Trophoblast cell (in vitro differentiated cells and primary cell): ENCODE results near the gene C7orf25.
A peak's percentile ranks its signal among the peaks of the same experiment; 100 is the strongest.

Experiments
- DNase-seq, 2 donors: peaks; one replicate each; pipeline ENCODE4 v3.0.0-alpha.2; 2016
- H2AFZ ChIP-seq: 2 replicates; pipeline ENCODE4 v1.6.1; 2013; ENCODE audit warnings: low read length, moderate library complexity, mild to moderate bottlenecking; ENCODE audit not compliant: insufficient read depth, poor library complexity
- H2AK5ac ChIP-seq: 2 replicates; pipeline ENCODE4 v1.6.1; 2013; ENCODE audit warnings: mild to moderate bottlenecking, low read length
- H2BK120ac ChIP-seq: 2 replicates; pipeline ENCODE4 v1.6.1; 2013; ENCODE audit warnings: low read length, mild to moderate bottlenecking, moderate library complexity; ENCODE audit not compliant: insufficient read depth, poor library complexity
- H2BK12ac ChIP-seq: 2 replicates; pipeline ENCODE4 v1.6.1; 2013; ENCODE audit warnings: mild to moderate bottlenecking, low read length, moderate library complexity
- H2BK5ac ChIP-seq: 2 replicates; pipeline ENCODE4 v1.6.1; 2013; ENCODE audit warnings: low read length, low read depth, moderate library complexity, mild to moderate bottlenecking; ENCODE audit not compliant: poor library complexity
- H3K14ac ChIP-seq: 2 replicates; pipeline ENCODE4 v1.6.1; 2013; ENCODE audit warnings: mild to moderate bottlenecking, low read length
- H3K18ac ChIP-seq: 2 replicates; pipeline ENCODE4 v1.6.1; 2013; ENCODE audit warnings: mild to moderate bottlenecking, low read length
- H3K23ac ChIP-seq: 2 replicates; pipeline ENCODE4 v1.6.1; 2013; ENCODE audit warnings: low read length
- H3K27ac ChIP-seq: 2 replicates; pipeline ENCODE4 v1.5.1; 2013; ENCODE audit warnings: low read depth, mild to moderate bottlenecking, inconsistent platforms, low read length, moderate library complexity
- H3K27me3 ChIP-seq: 2 replicates; pipeline ENCODE4 v1.6.1; 2013; ENCODE audit warnings: inconsistent platforms, mild to moderate bottlenecking, low read length, moderate library complexity; ENCODE audit not compliant: insufficient read depth
- H3K36me3 ChIP-seq, 2 experiments: 1 replicate in 1 of 2; 2 replicates in 1 of 2; pipeline ENCODE4 v1.6.1; 2013; ENCODE audit warnings: low read length in 2 of 2, mild to moderate bottlenecking in 2 of 2, moderate library complexity in 1 of 2; ENCODE audit not compliant: insufficient read depth in 2 of 2, control insufficient read depth in 1 of 2
- H3K4ac ChIP-seq: 2 replicates; pipeline ENCODE4 v1.6.1; 2013; ENCODE audit warnings: low read depth, mild to moderate bottlenecking, low read length, moderate library complexity
- H3K4me1 ChIP-seq, 2 experiments: 1 replicate in 1 of 2; 2 replicates in 1 of 2; pipeline ENCODE4 v1.6.1; 2013; ENCODE audit warnings: low read length in 2 of 2, mild to moderate bottlenecking in 2 of 2, moderate library complexity in 1 of 2; ENCODE audit not compliant: insufficient read depth in 2 of 2, control insufficient read depth in 1 of 2
- H3K4me2 ChIP-seq: 2 replicates; pipeline ENCODE4 v1.6.1; 2013; ENCODE audit warnings: inconsistent platforms, mild to moderate bottlenecking, low read length, moderate library complexity
- H3K4me3 ChIP-seq: 2 replicates; pipeline ENCODE4 v1.5.1; 2013; ENCODE audit warnings: mild to moderate bottlenecking, low read depth, low read length, inconsistent platforms
- H3K79me1 ChIP-seq: one replicate; pipeline ENCODE4 v1.6.1; 2013; ENCODE audit warnings: low read length
- H3K79me2 ChIP-seq: 2 replicates; pipeline ENCODE4 v1.6.1; 2013; ENCODE audit warnings: low read length, mild to moderate bottlenecking; ENCODE audit not compliant: control insufficient read depth, insufficient read depth, poor library complexity
- H3K9ac ChIP-seq: 2 replicates; pipeline ENCODE4 v1.6.1; 2013; ENCODE audit warnings: mild to moderate bottlenecking, low read length
- H3K9me3 ChIP-seq: 2 replicates; pipeline ENCODE4 v1.6.1; 2013; ENCODE audit warnings: low read depth, mild to moderate bottlenecking, control low read depth, inconsistent platforms, low read length; ENCODE audit not compliant: insufficient read depth
- H4K12ac ChIP-seq: 2 replicates; pipeline ENCODE4 v1.6.1; 2013; ENCODE audit warnings: low read depth, mild to moderate bottlenecking, low read length, moderate library complexity
- H4K8ac ChIP-seq: 2 replicates; pipeline ENCODE4 v1.6.1; 2013; ENCODE audit warnings: low read depth, mild to moderate bottlenecking, low read length, moderate library complexity
- H4K91ac ChIP-seq: one replicate; pipeline ENCODE4 v1.6.1; 2013; ENCODE audit warnings: low read depth, mild to moderate bottlenecking, low read length, moderate library complexity
- WGBS: extraction: QIAGEN DNeasy Blood & Tissue Kit; methylation state at CpG from one replicate; pipeline ENCODE4 v1.1.7; 2013; ENCODE audit warnings: missing lambda C conversion rate; ENCODE audit not compliant: insufficient read length, insufficient coverage; ENCODE audit errors: extremely low coverage; 5-methylcytosine and 5-hydroxymethylcytosine counted together

C7orf25 gene

DNA sequence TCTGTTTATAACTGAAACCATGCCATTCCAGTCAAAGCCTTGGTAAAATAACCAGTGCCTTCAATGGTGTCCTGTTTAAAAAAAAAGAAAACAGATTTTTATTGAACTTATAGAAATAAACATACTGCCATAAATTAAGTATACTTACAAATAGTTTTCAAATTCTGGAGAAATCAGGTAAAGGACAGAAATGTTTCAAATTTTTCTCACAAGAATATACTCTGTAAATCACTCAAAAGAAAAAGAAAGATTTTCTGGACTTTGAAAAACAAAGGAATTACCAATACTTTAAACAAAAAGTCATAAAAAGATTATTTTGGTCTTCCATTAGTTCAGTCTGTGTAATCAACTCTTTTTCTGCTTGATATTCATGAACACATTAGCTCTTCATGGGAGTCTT is 44.2 kb upstream of the C7orf25 start:
- H3K9me3 ChIP-seq, result no peaks in the 10 kb centered on the region
- H2AFZ ChIP-seq, result no peak overlapping the region
- no peak overlapping the region for H3K4ac ChIP-seq
- H4K12ac ChIP-seq, result no peak overlapping the region
- no peak overlapping the region for H3K9ac ChIP-seq
- H3K79me2 ChIP-seq, result no peaks in the 10 kb centered on the region
- no peak overlapping the region for H3K23ac ChIP-seq
- no peaks in the 10 kb centered on the region for H3K4me1 ChIP-seq
- H3K27ac ChIP-seq, result no peak overlapping the region
- H2AK5ac ChIP-seq, result no peak overlapping the region
- no peak overlapping the region for H4K8ac ChIP-seq
- H2BK12ac ChIP-seq, result no peak overlapping the region
- no peak overlapping the region for H3K18ac ChIP-seq
- H3K36me3 ChIP-seq, result no peaks in the 10 kb centered on the region
- no peak overlapping the region for H3K14ac ChIP-seq
- H3K27me3 ChIP-seq, result no peaks in the 10 kb centered on the region
- no peak overlapping the region for H2BK5ac ChIP-seq
- H2BK120ac ChIP-seq, result no peak overlapping the region
- H3K4me3 ChIP-seq, result no peak overlapping the region
- no peak for DNase-seq
- no peaks in the 10 kb centered on the region for H3K79me1 ChIP-seq
- no peak overlapping the region for H4K91ac ChIP-seq
- no peak overlapping the region for H3K4me2 ChIP-seq

DNA sequence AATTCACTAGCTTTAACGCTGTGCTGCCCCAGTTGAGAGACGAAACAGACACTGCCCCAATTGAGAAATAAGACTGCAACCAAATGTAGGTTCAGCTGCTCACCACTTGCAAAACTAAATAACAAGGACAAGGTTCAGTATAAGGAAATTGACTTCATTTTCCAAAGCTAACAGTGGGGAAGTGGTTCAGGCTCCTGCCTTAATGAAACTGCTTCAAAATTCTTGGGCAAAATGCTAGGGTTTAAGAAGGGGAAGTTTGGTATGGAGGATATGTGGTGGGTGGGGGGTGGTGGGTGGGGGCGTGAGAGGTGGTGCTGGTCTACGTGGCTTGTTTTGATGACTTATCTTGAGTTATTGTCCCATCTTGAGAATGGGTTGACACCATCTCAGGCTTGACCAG is 42.1 kb upstream of the C7orf25 start:
- H3K9ac ChIP-seq, result no peak overlapping the region
- H3K27me3 ChIP-seq, result no peaks in the 10 kb centered on the region
- H3K4me1 ChIP-seq, result no peaks in the 10 kb centered on the region
- no peak overlapping the region for H4K8ac ChIP-seq
- H4K12ac ChIP-seq, result no peak overlapping the region
- no peak overlapping the region for H3K4me2 ChIP-seq
- H3K36me3 ChIP-seq, result no peaks in the 10 kb centered on the region
- no peak overlapping the region for H2BK120ac ChIP-seq
- H4K91ac ChIP-seq, result no peak overlapping the region
- WGBS, result no CpG with 5 or more reads among the region's 4 CpGs
- no peak overlapping the region for H3K4me3 ChIP-seq
- H3K14ac ChIP-seq, result no peak overlapping the region
- H3K4ac ChIP-seq, result no peak overlapping the region
- H3K23ac ChIP-seq, result no peak overlapping the region
- DNase-seq, result no peak
- no peak overlapping the region for H3K18ac ChIP-seq
- H3K79me2 ChIP-seq, result no peaks in the 10 kb centered on the region
- H2BK5ac ChIP-seq, result no peak overlapping the region
- H2AK5ac ChIP-seq, result no peak overlapping the region
- H3K27ac ChIP-seq, result no peak overlapping the region
- H3K9me3 ChIP-seq, result no peaks in the 10 kb centered on the region
- H3K79me1 ChIP-seq, result no peaks in the 10 kb centered on the region
- H2BK12ac ChIP-seq, result no peak overlapping the region
- H2AFZ ChIP-seq, result no peak overlapping the region

DNA sequence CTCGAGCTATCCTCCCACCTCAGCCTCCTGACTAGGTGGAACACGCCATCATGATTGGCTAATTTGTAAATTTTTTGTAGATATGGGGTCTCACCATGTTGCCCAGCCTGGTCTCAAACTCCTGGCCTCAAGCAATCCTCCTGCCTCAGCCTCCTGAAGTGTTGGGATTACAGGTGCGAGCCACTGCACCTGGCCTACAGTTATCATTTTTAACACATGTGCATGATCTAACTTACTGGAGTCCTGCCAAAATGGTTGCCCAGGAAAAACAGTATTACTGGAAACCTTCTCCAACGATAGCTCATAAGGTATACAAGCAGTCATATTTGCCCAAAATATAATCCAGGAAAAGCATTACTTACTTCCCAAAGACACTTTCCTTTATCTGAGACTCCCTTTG is 40.5 kb upstream of the C7orf25 start:
- Histone ChIP-seq H2AFZ (no peak overlapping the region), H3K4me3 (no peak overlapping the region), H2BK12ac (no peak overlapping the region), H3K18ac (no peak overlapping the region), H3K14ac (no peak overlapping the region), H2AK5ac (no peak overlapping the region), H3K4me2 (no peak overlapping the region), H3K79me2 (no peaks in the 10 kb centered on the region), H4K8ac (no peak overlapping the region), H3K79me1 (no peaks in the 10 kb centered on the region), H3K4me1 (no peaks in the 10 kb centered on the region), H3K4ac (no peak overlapping the region), H3K23ac (no peak overlapping the region), H3K27me3 (no peaks in the 10 kb centered on the region), H3K27ac (no peak overlapping the region), H3K9ac (no peak overlapping the region), H3K36me3 (no peaks in the 10 kb centered on the region), H4K91ac (no peak overlapping the region), H3K9me3 (no peaks in the 10 kb centered on the region), H2BK120ac (no peak overlapping the region), H2BK5ac (no peak overlapping the region), H4K12ac (no peak overlapping the region)
- no peak for DNase-seq
- WGBS, result no CpG with 5 or more reads among the region's 4 CpGs

- H2AK5ac ChIP-seq, result no peak overlapping the region
- H3K36me3 ChIP-seq, result no peaks in the 10 kb centered on the region
- H3K79me1 ChIP-seq, result no peaks in the 10 kb centered on the region
- H4K12ac ChIP-seq, result no peak overlapping the region
- no peaks in the 10 kb centered on the region for H3K79me2 ChIP-seq
- no peak overlapping the region for H3K4me2 ChIP-seq
- H3K4ac ChIP-seq, result no peak overlapping the region
- no peaks in the 10 kb centered on the region for H3K9me3 ChIP-seq
- peak in 1 of 2 donors; percentile 46 for DNase-seq
- H3K14ac ChIP-seq, result no peak overlapping the region
- no peak overlapping the region for H3K27ac ChIP-seq
- H2BK5ac ChIP-seq, result no peak overlapping the region
- no peak overlapping the region for H4K8ac ChIP-seq
- no peak overlapping the region for H4K91ac ChIP-seq
- no peak overlapping the region for H3K4me3 ChIP-seq
- WGBS, result no CpG with 5 or more reads among the region's 3 CpGs
- no peaks in the 10 kb centered on the region for H3K4me1 ChIP-seq
- no peak overlapping the region for H2BK120ac ChIP-seq
- H2AFZ ChIP-seq, result no peak overlapping the region
- H3K18ac ChIP-seq, result no peak overlapping the region
- no peak overlapping the region for H3K9ac ChIP-seq
- H3K27me3 ChIP-seq, result no peaks in the 10 kb centered on the region
- no peak overlapping the region for H2BK12ac ChIP-seq
- no peak overlapping the region for H3K23ac ChIP-seq
Observed at GRCh38 chr7:42950417-42950816, 38.5 kb upstream of the C7orf25 start.

- no peak overlapping the region for H3K27ac ChIP-seq
- no peaks in the 10 kb centered on the region for H3K9me3 ChIP-seq
- no peak overlapping the region for H4K8ac ChIP-seq
- no peaks in the 10 kb centered on the region for H3K36me3 ChIP-seq
- H3K4me1 ChIP-seq, result no peaks in the 10 kb centered on the region
- no peak overlapping the region for H2AFZ ChIP-seq
- H2AK5ac ChIP-seq, result no peak overlapping the region
- no peak overlapping the region for H2BK120ac ChIP-seq
- H3K9ac ChIP-seq, result no peak overlapping the region
- H3K18ac ChIP-seq, result no peak overlapping the region
- no peak overlapping the region for H3K14ac ChIP-seq
- H3K79me1 ChIP-seq, result no peaks in the 10 kb centered on the region
- no peaks in the 10 kb centered on the region for H3K79me2 ChIP-seq
- H4K91ac ChIP-seq, result no peak overlapping the region
- no peak overlapping the region for H3K23ac ChIP-seq
- no peak overlapping the region for H4K12ac ChIP-seq
- no peak overlapping the region for H2BK12ac ChIP-seq
- no peak overlapping the region for H3K4me2 ChIP-seq
- DNase-seq, result no peak
- WGBS, result no CpG with 5 or more reads among the region's 2 CpGs
- no peak overlapping the region for H3K4ac ChIP-seq
- H3K27me3 ChIP-seq, result no peaks in the 10 kb centered on the region
- H2BK5ac ChIP-seq, result no peak overlapping the region
- H3K4me3 ChIP-seq, result no peak overlapping the region
Observed at GRCh38 chr7:42947521-42947920, 35.7 kb upstream of the C7orf25 start.
